Limb (tissue), 2 donors: Measurements from ENCODE around the gene WWOX.

Experiments used
- DNase-seq, 2 donors: peaks; one replicate each; pipeline ENCODE4 v3.0.0-alpha.2; 2016; ENCODE audit errors: extremely low spot score in 2 of 2

WWOX gene

DNA sequence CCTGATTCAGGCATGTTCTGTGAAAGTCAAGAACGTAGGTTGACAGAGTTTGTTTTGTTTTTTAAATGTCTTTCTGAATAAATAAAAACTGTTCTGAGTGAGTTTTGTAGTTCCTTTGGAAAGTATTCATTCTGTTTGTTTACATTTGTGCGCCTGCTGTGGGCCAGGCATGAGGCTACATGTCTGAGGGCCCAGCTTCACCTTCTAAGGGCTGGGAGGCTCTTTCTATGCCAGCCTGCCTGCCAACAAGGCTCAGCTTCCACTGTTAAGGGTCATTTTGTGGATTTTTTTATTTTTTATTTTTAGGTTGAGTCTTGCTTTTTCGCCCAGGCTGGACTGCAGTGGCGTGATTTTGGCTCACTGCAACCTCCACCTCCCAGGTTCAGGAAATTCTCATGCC, 6.1 kb downstream of the WWOX start:
- DNase-seq = no peak

- DNase-seq = no peak
These were observed 7.2 kb downstream of the WWOX start for GRCh38 chr16:78106686-78107085.

DNA sequence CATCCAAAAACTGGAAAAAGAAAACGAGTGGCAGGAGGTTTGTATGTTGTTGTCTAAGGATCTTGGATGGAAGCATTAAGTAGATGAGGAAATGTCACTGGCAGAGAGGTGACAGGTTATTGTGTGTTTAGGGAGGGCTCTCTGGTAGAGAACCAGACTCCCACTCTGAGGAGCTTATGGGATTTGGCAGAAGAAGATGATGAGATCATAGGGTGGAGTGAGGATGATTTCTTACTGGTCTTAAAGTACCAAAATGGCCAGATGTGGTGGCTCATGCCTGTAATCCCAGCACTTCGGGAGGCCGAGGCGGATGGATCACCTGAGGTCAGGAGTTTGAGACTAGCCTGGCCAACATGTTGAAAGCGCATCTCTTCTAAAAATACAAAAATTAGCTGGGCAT, 9.0 kb downstream of the WWOX start:
- no peak for DNase-seq

- DNase-seq = no peak
These were observed 13.8 kb downstream of the WWOX start for GRCh38 chr16:78113258-78113657.

DNA sequence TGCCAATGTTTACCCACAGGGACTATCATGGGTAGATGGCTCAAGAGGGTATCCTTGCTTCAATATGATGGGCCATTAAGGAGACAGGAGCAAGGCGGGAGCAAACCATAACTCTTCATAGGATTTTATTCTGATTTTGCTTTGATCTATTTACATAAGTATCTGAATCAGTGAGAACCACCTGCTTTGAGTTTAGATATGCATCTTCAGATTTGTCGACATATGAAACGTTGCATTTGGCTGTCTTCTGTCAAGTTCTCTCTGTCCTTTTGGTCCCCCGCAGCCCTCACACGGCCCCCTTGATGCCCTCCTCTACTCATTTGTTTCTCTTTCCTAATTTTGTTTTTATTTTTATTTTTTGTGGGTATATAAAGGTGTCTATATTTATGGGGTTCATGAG, 16.2 kb downstream of the WWOX start:
- no peak for DNase-seq

- no peak for DNase-seq
These were observed 17.5 kb downstream of the WWOX start for GRCh38 chr16:78116946-78117345.

DNA sequence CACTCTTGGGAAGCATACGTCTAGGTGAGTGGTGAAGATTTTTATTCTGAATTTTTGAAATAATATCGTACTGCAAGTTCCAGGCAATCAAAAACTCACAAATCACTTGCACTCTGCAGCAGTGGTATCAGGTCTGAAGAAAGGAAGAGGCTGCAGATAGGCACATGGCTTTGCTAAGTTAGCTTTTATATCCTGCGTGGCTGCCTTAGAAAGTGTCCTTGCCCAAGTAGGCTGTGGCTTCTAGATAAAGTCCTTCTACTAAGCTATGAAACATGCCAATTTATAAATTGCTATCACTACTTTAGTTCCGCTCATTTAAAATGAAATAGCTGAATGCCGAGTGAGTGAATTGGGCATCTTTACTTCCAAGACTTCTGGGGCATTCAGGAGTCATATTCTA, 17.9 kb downstream of the WWOX start:
- DNase-seq = no peak

DNA sequence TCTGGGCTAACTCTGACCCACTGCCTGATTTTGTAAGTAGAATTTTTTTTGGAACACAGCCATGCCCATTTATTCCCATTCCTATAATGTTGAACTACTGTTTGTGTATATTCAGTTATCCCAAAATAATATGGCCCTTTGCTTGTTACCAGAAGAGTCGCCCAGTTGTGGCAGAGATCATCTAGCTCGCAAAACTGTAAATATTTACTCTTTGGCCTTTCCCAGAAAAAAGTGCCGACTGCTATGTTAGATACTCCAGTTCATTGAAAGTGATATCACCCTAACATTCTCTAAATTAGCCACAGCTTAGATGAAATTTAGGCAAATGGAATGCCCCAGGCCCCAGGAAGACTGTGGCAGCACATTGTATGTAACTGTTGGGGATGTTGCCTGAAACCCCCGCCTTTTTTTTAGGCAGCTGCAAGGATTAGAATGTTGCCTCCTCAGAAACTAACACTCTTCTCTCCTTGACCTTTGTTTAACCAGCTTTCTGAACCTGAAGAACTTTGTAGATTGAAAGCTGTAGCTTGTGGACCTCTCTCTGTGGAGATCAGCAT, 19.1 kb downstream of the WWOX start:
- DNase-seq = no peak

GRCh38 chr16:78122774-78123315, 23.4 kb downstream of the WWOX start:
- DNase-seq = peak in 1 of 2 donors; percentile 87

- no peak for DNase-seq
These were observed 25.8 kb downstream of the WWOX start for GRCh38 chr16:78125112-78125844.

DNA sequence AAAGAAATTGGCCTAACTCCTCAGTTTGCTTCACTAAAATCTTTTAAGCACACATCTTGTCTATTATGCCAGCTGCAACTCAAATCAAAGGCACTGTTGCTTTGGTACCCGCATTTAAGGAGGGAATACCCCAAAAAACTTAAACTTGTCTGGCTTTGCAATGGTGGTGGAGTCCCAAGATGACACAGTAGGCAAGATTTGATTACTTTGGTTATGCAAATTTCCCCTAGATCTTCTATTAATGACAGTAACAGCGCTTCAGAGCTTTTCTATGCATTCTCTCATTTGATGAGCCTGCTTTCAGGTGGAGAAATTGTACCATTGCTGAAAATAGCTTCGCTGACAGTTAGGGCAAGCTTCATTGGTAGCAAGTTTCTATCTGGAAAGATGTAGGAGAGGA, 27.2 kb downstream of the WWOX start:
- DNase-seq = no peak

- DNase-seq = no peak
These were observed 27.7 kb downstream of the WWOX start for GRCh38 chr16:78127130-78127529.

- peak in 1 of 2 donors; percentile 2 for DNase-seq
These were observed 29.5 kb downstream of the WWOX start for GRCh38 chr16:78128913-78129312.

- DNase-seq = no peak
These were observed 29.9 kb downstream of the WWOX start for GRCh38 chr16:78129349-78129748.

DNA sequence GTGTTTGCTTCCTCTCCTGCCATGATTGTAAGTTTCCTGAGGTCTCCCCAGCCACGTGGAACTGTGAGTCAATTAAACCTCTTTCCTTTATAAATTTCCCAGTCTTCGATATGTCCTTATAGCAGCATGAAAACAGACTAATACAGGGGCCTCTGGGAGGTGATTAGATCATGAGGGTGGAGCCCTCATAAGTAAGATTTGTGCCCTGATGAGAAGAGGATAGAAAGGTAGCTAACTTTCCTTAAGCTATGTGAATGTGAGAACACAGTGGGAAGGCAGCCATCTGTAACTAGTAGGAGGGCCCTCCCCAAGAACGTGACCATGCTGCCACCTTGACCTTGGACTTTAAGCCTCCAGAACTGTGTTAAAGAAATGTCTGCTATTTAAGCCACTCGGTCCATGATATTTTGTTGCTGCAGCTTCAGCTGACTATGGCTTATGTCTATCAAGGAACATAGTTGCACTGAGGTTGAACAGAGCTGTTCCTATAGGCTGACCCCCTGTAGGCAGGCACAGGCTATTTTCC, 30.7 kb downstream of the WWOX start:
- no peak for DNase-seq

DNA sequence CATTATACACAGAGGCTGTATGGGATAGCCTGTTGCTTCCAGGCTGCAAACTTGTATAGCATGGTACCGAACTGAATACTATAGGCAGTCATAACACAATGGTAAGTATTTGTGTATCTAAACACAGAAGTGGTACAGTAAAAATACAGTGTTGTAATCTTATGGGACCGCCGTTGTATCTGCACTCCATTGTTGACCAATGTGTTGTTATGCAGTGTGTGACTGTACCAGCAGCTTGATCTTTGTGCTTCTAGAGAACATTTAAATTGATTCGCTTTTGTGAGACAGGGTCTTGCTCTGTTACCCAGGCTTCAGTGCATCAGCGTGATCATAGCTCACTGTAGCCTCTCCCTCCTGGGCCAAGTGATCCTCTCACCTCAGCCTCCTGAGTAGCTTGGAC, 31.5 kb downstream of the WWOX start:
- no peak for DNase-seq

DNA sequence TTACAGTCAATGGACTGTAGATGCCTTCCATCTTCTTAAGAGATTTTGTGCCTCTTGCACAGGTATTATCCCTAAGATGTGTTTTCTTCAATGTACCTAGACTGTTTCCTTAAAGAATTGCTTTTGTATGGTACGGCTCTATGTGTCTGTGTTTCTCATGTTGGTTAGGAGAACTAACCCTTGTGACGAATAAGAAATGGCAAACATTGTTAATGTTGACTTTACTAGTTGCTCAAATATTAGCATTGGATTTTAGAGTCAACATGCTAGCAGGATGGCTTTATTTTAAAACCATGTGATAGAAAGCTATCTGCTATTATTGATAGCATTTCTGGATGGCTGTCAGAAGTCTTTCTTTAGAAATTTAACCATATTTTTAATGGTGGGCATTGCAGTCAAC, 34.5 kb downstream of the WWOX start:
- no peak for DNase-seq

DNA sequence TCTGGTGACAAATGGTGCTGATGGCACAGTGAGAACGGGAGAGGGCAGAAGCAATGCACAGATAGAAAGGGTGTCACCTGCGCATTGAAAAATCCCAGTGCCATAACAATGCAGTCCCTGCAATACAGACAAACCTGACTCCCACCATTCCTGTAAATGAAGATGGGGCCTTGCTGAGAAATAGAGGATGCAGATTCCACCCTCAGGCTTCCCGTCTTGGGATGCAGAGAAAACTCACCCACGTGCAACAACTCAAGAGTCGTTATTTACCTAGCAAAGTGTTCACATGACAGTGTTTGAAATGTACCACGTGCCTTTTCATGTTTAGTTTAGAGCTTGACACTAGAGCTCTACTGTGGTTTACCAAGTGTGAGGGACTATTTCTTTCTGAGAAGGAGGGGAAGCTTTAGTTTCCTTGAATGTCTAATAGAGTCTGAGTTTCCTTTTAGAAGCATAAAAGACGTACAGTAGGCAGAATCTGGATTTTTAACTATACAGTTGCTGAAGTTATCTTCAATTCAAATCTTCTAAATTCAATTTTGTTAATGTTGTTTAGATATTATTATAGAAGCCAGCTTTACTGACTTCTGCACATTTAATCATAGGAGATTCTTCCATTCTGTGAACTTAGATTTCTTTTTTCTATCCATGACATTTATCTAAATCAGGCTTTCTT, 35.6 kb downstream of the WWOX start:
- no peak for DNase-seq

- DNase-seq = no peak
These were observed 37.7 kb downstream of the WWOX start for GRCh38 chr16:78137179-78137578.

DNA sequence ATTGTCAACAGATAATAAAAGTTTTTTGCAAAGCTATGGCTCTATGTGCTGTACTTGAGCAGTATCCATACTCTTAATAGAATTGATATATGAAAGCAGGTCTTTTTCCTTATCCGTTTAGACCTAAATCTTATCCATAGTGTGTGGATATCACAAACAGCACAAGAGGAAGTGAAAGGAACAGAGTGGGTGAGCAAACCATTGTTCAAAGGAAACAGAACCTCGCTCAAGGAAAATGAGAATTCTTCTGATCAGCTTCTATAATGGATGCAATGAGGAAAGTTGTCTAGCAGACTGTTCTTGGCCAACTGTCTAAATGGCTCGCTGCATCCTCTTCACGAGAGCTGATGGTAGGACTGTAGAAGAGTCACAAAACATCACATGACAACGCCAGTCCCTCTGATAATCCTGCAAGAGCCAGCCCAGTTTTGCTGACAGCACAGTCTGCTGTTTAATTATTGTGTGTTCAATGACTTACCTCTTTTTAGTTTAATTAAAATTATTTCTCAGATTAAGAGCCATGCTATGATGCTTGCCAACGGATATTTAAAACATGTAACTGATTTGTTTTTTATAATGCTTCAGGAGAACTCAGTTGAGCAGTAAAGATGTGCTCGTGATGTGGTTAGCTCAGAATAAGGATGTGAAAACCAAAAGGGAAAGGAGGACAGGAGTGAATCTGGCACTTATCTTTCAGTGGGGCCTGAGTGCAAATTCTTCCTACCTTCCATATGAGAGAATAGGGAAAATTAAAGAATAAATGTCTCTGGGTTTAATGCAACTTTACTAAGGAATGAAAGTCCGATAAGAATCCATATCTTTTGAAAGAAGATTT, 38.5 kb downstream of the WWOX start:
- DNase-seq = no peak

DNA sequence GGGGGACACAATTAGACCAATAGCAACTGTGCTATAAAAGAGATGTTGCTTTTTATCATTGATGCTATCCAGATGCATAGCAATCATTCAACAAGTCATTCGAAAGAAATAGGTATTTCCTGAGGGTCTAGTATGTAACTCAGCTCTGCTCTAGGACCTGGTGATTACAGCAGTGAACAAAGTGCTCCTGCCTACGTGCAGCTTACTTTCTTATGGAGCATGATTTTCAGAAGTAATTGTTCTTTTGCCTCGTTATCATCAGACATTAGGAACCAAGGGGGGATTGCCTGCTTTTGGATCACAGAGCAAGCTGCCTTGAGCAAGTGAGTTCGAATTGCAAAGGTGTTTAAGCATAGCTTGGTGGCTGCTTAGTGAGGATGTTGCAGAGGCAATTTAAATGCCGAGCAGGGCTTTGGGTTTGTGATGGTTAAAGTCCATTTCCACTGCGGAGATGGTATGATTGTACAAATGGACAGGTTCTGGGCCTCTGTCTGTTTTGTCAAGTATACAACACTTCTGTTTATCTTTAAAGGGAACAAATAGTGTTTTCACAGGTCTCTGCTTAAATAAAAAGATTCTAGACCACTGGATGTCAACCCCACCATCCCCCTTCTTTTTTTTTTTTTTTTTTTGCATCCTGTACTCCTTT, 41.5 kb downstream of the WWOX start:
- no peak for DNase-seq
